AG08395 (cell line): ENCODE results near the gene GID8.

Experiments
- DNase-seq: peaks from one replicate; pipeline ENCODE4 v3.0.0; 2012; ENCODE audit warnings: mixed read lengths, low spot score

The GID8 gene

GRCh38 chr20:62902926-62903615, 34.9 kb upstream of the GID8 start:
- peak; percentile 18 for DNase-seq

DNA sequence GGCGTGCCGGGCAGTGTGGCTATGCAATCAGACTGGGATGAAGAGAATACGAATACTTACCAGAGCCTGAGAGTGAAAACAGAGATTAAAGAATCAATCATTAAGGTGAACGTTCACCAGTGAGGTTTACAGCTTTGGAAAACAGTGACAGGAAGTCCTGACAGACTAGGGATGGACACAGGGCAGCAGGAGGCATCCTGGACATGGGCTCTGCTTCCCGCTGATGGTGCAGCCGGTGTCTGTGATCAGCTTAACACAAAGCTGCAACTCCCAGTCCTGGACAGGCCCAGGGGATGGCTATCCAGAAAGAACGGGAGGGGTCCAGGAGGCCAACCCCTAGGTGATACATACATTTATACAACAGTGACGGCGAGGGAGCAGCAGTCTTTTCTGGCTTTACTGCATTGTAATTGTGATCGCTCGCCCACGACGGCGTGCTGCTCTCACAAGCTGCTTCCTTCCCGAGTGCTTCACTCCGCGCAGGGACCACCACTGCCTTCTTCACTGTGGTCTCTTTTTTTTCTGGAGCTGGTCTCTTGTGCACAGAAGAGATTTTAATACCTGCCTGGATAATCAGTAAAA, 32.3 kb upstream of the GID8 start:
- DNase-seq = no peak

DNA sequence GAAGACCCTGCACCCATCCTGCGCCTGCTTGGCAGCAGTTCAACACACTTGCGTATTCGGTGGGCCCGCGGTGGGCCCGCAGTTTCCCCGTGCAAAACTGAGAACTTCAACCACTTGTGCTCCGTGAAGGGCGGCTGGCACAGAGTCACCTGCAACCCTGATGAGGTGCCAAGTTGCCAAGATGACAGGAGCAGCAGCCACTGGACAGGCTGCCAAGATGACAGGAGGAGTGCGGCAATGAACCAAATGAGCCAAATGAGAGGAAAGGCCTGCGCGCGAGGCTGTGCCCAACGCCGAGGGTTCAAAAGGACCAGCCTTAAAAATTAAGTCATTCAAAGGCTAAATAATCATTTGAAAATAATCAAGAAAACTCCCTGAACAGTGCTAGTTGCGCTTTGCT, 31.7 kb upstream of the GID8 start:
- no peak for DNase-seq

DNA sequence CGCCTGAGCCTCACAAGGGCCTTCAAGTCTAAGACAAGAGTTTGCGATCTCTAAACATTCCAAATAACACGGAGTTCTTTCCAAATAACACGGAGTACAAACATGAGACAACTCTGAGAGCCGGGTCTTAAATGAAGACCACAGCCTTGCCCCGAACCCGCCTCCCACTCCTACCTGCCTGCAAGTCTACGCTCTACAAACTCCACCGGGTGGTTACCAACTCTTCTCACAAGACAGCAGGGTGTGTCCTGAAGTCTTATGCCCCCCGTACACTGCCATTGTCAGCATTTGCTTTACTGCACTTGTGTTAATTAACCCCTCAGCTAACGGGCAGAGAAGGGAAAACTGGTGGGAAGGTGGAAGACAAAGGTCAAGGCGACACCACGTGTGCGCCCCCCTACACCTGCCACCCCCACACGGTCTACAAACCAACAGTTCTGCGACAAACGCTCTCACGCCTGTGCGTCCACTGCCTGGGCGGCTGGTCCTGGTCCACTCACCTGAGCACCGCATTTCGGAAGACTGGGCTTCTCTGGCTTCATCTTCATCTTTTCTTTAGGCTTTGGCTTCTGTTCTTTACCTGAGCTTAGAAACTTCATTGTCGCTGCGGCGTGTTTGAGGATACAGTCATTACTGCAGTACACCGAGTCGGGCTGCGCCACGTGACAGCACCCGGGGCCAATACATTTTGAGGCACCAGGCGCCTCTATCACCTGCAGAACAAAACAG, 31.1 kb upstream of the GID8 start:
- no peak for DNase-seq

DNA sequence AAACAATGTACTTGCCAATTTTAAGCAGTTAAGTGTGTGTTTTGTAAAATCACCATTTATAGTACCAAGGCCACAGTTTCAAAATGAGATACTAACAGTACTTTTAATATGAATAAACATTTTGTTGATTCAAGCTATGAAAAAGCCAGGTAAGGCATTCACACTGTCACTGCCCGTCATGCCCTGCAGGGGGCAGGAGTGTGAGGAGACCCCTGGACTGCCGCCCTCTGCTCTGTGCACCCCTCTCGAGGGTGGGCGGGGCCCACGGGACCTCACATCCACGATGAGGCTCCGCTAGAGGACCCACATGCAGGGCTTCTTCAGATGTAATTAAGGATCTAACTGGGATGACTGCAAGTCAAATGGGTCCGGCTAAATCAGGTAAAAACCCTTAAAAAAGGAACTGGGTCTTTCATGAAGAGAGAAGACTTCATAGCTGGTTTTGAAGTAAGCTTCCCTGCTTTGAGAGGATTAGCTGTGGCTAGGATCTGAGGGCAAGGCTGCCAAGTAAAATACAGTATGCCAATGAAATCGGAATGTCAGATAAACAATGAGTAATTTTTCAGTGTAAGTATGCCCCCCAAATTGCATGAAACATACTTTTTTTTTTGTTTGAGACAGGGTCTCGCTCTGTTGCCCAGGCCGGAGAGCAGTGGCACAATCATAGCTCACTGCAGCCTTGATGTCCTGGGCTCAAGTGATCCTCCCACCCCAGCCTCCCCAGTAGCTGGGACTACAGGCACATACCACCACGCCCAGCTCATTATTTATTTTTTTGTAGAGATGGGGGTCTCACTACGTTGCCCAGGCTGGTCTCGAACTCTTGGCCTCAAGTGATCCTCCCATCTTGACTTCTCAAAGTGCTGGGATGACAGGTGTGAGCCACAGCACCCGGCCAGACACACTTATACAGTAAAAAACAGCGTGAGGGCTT, 30.3 kb upstream of the GID8 start:
- no peak for DNase-seq

GRCh38 chr20:62908971-62909791, 28.8 kb upstream of the GID8 start:
- DNase-seq = no peak

DNA sequence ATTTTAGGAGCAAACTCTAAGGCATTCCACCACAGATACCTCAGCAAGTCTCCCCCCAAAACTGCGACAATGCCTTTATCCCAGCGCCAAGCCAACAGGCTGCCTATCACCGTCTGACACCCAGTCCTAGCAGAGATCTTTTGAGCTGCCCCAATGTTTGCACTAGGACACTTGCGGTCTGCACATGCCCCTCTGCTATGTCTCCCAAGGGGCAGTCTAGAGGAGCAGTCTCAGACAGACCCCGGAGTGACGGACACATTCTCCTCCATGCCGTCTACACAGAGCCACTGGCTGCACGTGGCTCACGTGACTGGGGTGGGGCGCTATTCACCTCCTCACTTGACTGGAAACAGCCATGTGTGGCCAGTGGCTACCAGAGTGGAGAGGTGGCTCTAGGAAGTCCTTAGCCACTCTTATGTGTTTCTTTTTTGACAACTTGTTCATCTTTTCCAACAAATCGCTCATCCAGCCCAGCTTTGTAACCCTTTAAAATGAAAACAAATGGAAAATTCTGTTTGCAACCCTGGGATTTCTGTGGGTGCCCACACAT, 27.7 kb upstream of the GID8 start:
- DNase-seq = no peak

GRCh38 chr20:62910777-62911497, 27.0 kb upstream of the GID8 start:
- DNase-seq = no peak

GRCh38 chr20:62911701-62912280, 26.2 kb upstream of the GID8 start:
- DNase-seq = no peak

DNA sequence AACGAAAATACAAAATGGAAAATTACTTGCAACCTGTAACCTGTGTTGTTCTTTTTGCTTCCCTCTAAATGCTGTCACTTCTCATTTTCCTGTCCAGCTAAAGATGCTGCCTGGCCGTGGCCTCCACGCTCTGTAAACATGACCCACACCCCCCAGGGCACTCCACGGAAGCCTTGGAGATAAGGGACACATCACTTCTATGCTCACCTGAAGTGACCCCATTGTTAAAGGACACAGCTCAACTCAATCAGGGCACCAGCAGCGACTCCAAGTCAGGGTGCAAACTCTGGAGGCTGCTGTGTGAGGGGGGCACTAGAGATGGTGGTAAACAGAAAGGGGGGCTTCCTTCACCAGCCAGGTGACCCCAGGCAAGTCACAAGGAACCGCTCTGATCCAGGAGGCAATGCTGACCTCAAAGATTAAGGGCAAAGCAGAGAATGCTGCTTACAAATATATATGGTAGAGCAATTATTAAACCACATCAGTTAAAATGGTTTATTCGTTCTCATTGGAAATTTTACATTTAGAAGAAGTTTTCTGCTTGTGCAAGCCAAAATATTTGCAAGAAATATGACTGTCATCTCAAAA, 24.8 kb upstream of the GID8 start:
- no peak for DNase-seq

DNA sequence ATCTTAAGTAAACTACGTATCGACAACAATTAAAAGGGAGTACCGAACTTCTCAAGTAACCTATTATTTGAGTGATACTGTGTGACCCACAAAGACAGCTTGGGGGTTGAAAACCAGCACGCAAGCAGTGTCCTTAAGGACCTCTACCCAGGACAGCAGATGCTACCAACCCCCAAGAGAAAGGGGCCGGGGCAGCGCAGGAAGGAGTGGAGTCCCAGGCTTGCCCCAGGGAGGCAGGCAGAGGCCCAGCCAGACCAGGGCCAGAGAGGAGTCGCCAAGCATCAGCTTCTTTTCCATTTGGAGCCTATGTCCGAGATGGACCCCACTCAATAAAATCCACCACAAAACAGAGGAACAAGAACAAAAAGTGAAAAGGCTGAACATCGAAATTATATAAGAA, 23.5 kb upstream of the GID8 start:
- DNase-seq = no peak

DNA sequence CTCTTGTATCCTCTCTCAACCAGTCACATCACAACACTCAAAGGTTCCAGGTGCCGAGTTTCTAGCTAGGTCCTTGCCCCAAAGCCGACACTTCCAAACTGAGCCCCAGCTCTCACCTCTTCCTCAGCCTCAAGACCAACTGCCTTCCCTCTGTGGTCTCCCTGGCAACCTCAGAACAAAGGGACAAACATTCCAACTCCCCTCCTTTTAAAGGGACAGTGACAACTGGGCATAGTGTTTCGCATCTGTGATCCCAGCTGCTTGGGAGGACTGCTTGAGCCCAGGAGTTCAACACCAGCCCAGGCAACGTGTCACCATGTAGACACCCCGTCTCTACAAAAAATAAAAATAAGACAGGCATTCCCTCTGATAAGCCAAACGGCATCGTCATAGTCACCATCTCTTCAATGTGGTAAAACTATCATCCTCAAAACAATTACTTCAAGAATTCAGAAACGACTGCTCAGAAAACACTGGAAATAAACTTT, 22.9 kb upstream of the GID8 start:
- peak; percentile 73 for DNase-seq

DNA sequence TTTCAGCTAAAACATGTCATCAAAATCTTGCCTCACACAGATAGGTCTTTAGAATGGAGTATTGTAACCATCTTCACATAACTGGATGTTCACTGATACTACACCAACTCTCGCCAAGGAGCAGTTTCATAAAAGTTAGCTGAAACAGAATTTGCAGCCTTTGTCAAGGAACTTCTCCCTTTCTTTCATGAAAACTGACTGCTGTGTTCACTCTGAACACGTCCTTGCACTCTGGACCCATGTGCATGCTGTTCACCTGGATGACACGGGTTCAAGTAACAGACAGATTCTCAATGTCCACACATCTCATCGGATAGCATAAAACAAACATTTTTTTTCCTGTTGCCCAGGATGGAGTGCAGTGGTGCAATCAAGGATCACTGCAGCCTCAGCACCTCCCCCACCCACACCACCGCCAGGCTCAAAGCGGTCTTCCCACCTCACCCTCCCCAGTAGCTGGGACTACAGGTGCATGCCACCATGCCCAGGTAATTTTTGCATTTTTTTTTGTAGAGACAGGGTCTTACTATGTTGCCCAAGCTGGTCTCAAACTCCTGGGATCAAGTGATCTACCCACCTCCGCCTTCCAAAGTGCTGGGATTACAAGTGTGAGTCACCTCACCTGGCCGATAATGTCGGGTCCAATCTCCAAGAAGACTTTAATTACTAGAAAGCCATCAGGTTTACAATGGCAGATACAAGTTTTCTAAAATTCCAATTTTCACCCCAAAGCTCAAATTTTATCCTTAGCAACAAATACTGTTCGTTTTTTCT, 21.1 kb upstream of the GID8 start:
- no peak for DNase-seq

DNA sequence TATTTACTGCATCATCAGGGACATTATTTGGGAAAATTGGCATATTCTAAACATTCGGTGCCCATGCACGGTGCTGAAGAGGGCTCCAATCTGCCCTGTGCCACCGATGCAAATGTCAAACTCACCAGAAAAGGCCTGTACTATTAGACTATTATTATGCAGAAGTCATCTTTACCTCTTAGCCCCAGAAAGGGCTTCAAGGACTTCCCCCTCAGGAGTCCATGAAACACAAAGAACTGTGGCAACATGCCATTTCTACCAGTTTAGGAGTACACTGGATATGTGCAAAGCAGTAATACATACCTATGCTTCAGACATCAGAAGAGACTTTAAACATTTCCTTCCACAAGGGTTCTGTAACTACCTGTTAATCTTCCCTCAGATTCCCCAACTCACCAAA, 20.2 kb upstream of the GID8 start:
- DNase-seq = no peak

GRCh38 chr20:62918147-62918546, 19.8 kb upstream of the GID8 start:
- DNase-seq = no peak

DNA sequence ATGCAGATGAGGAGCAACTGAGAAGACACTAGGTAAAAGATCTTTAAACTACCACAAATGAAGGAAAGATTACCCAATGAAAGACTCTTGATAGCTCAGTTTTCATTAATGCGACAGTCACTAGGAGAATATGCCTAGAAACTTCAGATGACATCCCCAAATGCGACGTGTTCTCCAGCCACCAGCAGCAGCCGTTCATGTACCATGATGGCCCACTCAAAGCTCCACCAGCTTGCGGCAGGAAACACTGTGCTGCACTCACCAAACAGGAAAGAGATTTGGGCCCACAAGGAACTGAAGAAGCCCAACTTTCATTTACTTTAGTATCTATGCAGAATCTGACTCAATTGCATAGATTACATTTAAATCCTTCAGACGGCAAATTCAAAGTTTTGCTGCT, 19.1 kb upstream of the GID8 start:
- no peak for DNase-seq

GRCh38 chr20:62920039-62920645, 17.8 kb upstream of the GID8 start:
- no peak for DNase-seq

GRCh38 chr20:62921119-62921687, 16.7 kb upstream of the GID8 start:
- DNase-seq = peak; percentile 58
